ENCODE measurements around the gene SAMD1.

SAMD1 gene

DNA sequence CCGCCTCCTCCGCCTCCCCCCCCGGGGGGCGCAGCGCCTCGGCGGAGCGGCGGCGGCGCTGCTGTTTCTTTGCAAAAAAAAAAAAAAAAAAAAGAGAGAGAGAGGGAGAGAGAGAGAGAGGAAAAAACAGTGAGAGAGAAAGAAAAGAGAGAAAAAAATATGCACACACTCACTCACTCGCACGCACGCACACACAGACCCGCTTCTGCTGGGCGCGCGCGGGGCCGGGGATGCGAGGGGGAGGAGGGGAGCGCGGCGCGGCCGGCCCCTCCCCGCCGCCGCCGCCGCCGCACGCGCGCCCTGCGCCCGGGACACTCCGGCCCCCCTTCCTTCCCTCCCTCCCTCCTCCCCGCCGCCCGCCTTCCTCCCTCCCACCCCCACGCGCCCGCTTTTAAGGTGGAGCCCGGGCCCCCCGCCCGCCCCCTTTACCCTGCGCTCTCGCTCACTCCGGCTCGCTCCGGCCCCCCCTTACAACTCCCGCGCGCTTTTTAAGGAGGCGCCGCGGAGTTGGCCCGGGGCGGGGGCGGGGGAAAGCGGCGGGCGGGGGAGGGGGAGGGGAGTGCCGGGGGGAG, at the start of gene SAMD1:
Gene SAMD1, minus strand, starts transcription at position 243 of the 572 bp plus-strand sequence.
- DNase-seq (ENCODE audit: low read depth in 2 of 3, low spot score in 2 of 3): peak in 1 of 3 experiments; percentile 46

DNA sequence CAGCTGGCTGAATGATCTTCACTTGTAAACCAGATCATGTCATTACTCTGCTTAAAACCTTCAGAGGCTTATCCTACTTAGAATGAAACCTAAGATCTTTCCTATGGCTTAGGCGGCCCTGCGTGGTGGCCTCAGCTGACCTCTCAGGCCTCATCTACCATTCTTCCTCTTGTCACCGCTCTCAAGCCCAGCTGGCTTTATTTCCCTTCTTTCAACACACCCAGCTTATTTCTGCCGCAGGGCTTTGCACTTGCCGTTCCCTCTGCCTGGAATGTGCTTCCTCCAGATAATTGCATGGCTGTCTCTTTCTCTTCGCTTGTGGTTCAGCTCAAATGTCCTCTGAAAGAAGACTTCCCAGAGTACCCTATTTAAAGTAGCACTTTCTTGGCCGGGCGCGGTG, 49.4 kb upstream of the SAMD1 start:
- no peak for DNase-seq (ENCODE audit: low read depth in 2 of 3, low spot score in 2 of 3)

DNA sequence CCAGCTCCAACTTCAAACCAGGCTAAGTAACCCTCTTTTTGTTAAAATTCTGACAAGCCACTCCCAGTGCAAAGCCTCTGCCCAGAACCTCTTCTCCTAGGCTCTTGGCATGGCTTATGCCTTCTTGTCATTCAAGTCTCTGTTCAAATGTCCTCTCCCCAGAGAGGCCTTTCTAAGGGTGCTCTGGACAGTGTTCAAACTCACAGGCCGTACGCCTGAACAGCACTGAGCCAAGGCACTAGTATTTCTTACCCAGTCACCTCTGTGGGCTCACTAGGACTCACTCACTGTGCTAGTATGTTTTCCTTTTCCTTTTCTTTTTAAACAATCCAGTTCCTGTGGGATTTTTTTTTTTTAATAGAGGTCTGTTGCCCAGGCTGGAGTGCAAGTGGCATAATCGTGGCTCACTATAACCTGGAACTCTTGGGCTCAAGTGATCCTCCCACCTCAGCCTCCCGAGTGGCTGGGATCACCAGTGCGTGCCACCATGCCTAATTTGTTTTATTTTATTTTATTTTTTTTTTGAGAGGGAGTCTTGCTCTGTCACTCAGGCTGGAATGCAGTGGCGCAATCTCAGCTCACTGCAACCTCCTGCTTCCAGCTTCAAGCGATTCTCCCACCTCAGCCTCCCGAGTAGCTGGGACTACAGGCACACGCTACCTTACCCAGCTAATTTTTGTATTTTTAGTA, 48.2 kb upstream of the SAMD1 start:
- no peak for DNase-seq (ENCODE audit: low read depth in 2 of 3, low spot score in 2 of 3)

DNA sequence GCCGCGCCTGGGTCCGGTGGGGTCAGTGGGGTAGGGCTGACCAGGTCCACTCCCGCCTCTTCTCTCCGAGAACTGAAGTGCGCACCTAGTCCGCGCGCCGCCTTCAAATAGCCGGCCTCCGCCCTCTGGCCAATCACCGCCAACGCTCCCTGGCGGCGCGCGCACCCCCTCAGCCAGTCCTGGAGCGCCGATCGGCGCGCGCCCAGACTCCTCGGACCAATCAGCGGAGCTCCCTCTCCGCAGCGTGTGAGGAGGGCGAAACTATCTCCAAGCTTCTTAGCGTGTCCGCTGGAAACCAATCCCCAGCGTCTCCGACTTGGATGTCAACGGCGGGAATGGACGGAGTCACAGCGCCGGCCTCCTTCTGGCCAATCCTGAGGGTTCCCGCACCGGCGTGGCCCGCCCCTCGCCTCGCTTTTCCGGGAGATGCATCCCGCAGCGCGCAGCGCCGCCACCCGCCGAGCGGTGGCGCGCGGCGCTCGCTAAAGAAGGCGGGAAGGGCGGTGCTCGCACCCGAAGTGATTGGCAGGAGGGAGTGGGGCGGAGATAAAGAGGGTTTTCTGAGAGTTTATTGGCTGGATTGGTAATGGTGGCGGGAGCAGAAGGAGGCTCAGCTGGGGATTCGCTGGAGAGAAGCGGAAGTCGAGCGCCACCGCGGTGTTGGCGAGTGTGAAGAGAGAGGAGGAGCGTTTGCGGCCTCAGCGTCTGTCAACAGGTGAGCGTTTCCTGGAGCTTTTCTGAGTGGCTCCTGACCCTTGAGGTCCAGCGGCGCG, 46.1 kb upstream of the SAMD1 start, which contains the start of gene ASF1B:
Gene ASF1B, minus strand, starts transcription at position 81 of the 773 bp plus-strand sequence. CDS start 133 bp downstream, outside the sequence.
- DNase-seq (ENCODE audit: low read depth in 2 of 3, low spot score in 2 of 3): peak; percentile 84 to 97 (median 92)

DNA sequence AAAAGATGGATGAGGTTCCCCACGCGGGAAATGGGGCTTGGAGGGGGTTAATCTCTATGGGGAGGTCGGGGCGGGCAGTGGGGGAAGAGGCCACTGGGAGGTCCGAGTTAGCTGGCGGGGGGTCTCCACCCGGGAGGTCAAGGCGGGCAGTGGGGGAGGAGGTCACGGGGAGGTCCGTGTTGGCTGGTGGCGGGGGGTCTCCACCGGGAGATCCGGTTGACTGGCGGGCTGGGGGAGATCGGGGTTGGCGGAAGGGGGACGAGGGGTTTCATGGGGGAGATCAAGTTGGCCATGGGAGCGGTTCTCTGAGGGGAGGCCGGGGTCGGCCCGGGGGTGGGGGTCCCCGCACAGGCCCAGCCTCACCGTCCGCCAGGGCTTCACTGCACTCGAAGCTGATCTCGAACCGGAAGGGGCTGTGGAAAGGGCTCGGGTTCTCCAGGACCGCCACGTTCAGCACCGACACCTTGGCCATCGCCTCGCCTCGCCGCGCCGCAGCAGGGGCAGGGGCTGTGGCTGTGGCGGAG, 45.5 kb upstream of the SAMD1 start:
- no peak for DNase-seq (ENCODE audit: low read depth in 2 of 3, low spot score in 2 of 3)

DNA sequence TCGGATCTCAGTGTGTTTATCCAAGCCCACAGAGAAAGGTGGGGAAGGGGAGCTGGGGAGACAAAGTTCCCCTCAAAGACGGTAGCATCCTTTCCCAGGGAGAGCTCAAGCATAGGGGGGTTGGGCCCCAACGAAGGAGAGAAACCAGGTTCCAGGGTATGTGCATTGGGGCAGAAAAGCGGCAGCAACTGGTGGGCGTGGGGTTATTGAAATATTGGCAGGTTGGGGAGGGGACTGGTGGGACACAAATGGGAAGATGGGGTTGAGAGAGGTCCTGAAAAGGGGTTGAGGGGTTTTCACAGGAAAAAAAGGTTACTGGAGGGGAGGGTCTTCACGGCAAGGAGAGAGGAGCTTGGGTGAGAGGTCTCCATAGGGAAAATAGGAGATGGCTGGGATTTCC, 44.8 kb upstream of the SAMD1 start:
- no peak for DNase-seq (ENCODE audit: low read depth in 2 of 3, low spot score in 2 of 3)

DNA sequence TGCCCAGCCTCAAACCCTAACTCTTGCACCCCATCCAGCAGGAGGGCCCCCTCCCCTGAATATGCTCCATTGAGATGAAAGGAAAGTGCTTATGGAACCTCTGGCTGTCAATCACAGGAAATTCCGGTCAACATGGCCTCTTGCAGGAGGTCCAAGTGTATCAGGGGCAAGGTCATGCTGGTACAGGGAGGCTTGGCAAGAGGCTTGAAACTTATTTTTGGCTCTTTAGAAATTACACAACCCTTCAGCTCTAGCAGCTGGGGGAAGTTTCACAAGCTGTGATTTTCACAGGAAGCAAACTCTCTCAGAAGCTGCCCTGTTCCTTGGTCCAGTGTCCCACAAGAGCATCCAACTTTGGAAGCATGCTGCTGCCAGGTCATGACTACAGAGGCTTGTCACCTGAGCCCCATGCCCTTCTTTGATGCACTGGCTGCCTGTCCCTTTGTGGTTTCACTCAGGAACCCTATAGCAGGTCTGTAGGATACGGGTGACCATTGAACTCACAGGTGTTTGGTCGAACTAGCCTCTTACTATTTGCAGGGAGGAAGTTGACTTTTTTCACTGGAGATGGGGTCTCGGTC, 37.5 kb upstream of the SAMD1 start:
- no peak for DNase-seq (ENCODE audit: low read depth in 2 of 3, low spot score in 2 of 3)

DNA sequence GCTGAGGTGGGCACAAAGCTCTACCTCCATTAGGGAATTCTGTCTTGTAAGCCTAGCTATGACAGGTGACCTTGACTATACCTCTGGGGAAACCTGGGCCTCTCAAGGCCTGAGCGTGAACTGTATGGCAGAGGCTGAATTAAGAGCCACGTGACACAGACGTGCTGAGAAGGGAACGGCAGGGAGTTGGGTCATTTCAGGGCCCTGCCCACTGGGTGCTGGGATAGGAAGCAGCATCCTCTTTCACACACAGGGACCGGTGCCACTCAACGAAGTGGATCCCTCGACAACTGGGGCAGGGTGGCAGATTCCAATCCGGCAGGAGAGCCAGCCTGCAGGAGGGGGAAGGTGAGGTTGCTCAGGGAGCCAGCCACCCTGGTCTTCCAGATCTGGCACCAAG, 36.6 kb upstream of the SAMD1 start:
- no peak for DNase-seq (ENCODE audit: low read depth in 2 of 3, low spot score in 2 of 3)

DNA sequence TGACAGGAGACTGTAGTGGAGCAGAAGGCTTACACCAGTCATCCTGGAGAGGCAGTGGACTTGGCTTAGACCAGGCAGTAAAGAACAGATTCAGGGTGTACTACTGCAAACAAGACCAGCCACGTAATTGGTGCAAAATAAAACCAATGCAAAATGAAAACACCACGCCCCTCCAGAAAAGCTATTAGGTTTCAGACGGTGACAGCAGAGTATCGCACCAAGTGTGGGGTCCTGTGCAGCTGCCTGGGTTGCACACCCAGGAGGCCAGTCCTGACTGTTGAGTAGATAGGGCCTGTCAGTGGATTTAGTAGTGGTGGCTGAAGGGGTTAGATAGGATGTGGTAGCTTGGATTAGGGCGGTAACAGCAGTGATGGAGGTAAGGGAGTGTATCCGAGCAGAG, 32.4 kb upstream of the SAMD1 start:
- no peak for DNase-seq (ENCODE audit: low read depth in 2 of 3, low spot score in 2 of 3)

DNA sequence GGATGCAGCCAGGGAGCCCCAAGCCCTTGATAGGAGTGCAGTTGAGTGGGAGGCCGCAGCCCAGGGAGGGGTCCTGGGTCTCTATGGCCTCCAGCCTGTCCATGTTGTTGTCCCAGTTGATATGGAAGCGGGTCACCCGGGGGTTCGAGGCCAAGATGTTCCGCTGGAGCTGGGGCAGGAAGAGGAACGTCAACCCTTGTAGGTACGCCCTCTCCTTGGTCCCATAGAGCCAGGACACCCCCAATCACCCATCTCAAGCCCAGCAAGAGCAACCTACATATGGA, 29.9 kb upstream of the SAMD1 start:
- DNase-seq (ENCODE audit: low read depth in 2 of 3, low spot score in 2 of 3): no peak

DNA sequence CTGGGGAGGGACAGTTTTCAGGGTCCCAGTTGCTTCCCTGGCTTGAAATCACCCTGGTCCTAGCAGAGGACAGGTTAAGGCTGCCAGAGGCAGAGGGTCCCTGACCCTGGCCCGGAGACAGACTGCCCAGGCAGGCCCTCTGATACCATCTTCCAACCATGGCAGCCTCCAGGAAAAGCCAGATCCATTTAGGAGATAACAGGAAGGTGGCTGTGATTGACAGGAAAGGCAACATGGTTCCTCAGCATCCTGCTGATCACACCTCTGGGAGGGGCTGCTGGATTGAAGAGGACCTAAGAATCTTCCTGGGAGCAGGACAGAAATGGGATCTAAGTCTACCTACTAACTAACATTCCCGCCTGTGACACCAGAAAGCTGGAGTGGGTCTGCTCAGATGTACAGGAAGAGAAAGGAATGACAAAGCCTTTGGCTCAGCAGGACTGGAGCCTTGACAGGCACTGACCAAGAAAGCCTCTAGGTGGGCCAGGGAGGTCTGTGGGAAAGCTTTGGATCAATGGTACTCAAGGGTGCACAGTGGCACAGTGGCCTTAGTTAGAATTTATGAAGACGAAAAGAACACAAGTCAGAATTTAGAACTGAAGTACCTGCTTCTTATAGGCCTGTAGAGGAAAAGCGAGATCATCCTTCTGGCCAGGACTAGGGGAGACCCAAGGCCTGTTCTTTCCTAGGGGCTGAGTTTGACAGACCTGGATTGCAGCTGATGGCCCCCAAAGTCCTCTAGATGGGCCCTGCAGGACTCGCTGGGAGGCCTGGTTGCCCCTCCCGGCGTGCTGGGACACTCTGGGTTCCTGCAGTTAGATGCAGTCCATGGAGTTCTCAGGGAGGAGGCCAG, 29.3 kb upstream of the SAMD1 start:
- no peak for DNase-seq (ENCODE audit: low read depth in 2 of 3, low spot score in 2 of 3)

DNA sequence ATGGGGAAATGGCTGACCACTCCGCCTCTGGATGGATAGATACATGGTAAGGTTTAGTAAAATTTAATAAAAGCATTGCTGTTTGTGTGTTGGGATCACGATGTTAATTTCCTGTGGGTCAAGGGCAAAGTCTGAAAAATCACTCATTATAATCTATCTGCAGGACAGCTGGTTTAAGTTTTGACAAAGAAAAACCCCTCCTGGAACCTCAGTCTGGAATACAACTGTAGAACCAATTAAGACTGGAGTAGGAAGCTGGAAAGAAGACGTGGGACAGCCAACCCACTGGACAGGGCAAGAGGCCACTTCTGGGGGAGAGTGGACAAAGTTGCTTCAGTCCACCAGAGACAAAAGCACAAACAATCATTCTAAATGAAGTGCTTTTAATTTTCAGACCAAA, 28.6 kb upstream of the SAMD1 start:
- DNase-seq (ENCODE audit: low read depth in 2 of 3, low spot score in 2 of 3): no peak

DNA sequence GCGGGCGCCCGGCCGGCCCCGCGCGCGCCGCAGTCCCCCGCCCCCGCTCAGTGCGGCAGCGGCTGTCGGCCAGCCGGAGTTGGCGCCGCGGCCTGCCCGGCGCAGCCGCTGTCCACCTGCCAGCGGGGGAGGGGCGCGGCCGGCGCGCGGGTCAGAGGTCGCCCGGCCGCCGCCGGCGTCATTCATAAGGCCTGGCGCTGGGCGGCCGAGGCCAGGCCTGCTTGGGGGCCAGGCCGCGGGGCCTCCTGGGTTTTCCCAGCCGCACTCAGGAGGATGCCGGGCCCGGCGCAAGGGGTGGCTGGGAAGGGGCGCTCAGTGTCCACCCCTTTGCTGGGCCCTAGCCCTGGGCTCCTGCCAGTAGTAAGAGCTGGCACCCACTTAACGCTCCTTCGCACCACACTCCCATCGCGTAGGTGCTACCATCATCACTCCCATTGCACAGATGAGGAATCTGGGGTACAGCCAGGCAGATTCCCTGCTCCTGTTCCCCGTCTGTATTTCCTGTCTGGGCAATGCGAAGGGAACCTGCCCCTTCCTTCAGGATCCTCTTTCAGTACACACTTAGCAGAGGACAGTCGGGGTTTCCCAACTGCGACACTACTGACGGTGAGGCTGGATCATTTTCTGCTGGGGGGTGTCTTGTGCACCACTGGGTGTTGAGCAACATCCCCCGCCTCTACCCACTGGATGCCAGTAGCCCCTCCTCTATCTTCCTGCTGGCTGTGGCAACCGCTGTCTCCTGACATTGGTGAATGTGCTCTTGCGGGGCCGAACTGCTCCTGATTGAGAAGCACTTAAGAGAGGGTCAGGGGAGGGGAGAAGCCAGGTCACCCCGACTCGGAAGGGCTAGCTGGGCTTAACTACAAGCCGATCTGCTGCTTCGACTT, 27.9 kb upstream of the SAMD1 start:
- DNase-seq (ENCODE audit: low read depth in 2 of 3, low spot score in 2 of 3): no peak

DNA sequence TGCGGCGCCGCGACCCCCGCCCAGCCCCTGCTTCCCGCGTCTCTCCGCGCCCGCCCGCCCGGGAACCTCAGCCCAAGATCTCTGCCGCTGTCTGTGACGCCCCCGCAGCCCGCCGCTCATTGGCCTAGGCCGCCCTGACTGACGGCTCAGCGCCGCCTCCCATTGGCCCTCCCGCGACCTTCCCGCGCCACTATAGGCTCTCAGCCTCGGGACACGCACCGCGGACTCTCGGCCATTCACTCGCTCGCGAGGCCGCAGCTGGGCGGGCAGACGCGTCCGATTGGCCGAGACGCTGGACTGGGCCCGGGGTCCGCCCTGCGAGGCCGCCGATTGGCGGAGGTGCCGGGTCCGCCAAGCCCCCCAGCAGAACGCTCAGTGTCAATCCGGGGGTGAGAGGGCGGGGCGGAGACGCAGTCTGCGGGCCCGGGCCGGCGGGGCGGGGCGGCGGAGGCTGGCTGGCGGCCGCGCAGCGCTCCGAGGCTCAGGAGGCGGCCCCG, 27.2 kb upstream of the SAMD1 start, which contains the start of gene PRKACA:
Gene PRKACA, minus strand, starts transcription at position 95 of the 497 bp plus-strand sequence. CDS start 215 bp downstream, outside the sequence.
- peak; percentile 90 to 99 (median 93) for DNase-seq (ENCODE audit: low read depth in 2 of 3, low spot score in 2 of 3)

DNA sequence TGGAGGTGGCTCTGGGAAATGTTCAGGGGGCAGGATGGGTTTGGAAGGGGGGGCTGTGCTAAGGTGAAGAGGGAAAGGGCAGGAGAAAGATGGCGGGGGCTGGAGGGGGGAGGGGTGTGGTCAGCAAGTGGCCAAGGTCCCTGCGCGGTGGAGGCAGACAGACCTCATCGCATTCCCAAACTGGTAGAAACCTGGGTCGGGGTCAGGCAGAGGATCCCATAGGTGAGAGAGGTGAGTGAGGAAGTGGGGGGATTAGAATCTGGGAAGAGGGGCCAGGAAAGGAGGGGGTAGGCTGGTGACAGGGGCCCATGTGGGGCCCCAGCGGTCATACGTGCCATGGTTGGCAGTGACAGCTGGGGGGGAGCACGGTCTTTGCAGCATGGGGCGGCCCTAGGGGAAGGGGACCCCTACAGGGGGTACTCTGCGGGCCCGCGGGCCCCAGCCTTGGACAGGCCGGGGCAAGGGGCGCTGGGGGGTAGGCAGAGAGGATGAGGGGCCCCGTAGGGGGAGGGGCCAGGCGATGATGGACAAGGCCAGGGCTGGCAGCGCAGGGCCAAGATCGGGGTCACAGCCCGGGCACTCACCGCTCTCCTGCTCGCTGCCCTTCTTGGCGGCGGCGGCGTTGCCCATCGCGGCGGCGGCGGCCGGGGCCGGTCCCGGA, 26.5 kb upstream of the SAMD1 start:
- DNase-seq (ENCODE audit: low read depth in 2 of 3, low spot score in 2 of 3): no peak

DNA sequence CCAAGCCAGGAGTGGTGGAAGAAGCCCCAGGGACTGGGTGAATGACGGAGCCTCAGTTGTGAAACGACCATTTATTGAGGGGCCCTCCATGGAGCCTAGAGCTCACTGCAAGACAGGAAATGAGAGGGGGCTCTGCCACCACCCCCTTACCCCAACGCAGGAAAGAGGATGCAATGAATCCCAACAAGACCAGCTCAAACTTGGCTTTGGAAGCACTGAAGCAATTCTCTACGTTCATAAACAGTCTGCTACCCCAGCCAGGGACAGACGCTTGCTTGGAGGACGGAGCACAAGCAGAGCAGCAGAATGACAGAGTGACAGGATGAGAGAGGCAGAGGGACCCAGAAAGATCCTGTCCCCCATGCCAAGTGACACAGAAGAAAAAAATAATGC, 26.0 kb upstream of the SAMD1 start:
- DNase-seq (ENCODE audit: low read depth in 2 of 3, low spot score in 2 of 3): no peak

DNA sequence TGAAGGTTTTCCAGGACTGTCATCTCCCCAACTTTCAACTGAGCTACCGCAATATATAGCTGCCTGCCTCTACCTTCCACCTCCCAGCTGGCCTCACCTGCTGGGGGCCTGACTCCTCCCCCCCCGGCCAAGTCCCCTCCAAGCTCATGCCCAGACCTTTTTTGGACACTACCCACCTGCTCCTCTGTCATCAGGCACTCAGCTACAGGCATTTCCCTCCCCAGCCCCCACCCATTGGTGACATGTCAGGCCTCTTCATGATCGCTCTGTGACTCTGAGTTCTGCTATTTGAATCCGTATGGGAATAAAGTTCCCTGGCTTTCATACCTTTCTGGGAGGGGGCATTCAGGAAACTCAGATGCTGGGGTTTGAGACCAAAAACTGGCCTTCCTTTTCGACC, 25.2 kb upstream of the SAMD1 start:
- no peak for DNase-seq (ENCODE audit: low read depth in 2 of 3, low spot score in 2 of 3)

DNA sequence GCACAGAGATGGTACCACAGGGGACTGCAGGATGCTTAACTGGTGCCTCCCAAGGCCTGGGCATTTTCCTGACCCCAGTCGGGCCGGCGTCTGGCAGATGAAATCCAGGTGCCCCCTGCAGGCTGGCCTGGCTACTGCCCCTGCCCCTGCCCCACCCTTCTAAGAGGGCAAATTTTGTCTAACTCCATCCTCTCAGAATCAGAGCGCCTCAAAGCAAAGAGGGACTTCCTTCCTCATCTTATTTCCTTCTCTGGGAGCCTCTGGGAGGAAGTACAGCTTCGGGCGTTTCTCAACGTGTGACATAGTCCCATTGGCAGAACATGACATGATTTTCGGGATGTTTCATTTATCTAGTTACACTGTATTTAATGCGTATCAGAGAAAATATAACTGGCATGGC, 24.3 kb upstream of the SAMD1 start:
- peak in 2 of 3 experiments; percentile 18 to 29 for DNase-seq (ENCODE audit: low read depth in 2 of 3, low spot score in 2 of 3)

DNA sequence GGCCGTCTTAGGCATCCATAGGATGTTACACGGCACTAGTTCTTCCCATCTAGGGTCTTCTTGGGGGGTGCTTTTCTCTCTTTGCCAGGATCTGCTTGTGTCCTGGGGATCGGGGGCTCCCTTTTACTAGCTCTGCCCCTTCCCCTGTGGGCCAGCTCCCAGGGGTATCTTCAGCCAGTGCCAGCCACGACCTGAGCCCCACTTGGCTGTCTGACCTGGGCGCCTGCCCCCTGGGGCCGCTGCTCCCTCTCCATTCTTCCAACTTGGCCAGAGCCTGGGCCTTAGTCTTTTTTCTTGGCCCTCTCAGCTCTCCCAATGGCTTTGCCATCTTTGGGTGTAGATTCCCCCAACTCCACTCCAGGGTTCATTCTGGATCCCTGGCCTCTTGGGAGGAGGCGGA, 23.9 kb upstream of the SAMD1 start:
- no peak for DNase-seq (ENCODE audit: low read depth in 2 of 3, low spot score in 2 of 3)
